GM18951 (cell line): ENCODE results near the gene SMCO2.

Experiments used
- POLR2A ChIP-seq: IDR thresholded peaks from 4 replicates; pipeline ENCODE4 v1.6.1; 2011; ENCODE audit warnings: mild to moderate bottlenecking; ENCODE audit not compliant: insufficient read length, insufficient read depth; ENCODE audit errors: extremely low read depth
- in situ Hi-C: fragments of 300-500 bp; cut with MboI; formaldehyde crosslinking; loops from one replicate; pipeline ENCODE4 v1.12.0; 2022; ENCODE audit warnings: low sequenced_read_pairs, mixed read lengths, inconsistent platforms; ENCODE audit not compliant: unreplicated experiment

Gene SMCO2

DNA sequence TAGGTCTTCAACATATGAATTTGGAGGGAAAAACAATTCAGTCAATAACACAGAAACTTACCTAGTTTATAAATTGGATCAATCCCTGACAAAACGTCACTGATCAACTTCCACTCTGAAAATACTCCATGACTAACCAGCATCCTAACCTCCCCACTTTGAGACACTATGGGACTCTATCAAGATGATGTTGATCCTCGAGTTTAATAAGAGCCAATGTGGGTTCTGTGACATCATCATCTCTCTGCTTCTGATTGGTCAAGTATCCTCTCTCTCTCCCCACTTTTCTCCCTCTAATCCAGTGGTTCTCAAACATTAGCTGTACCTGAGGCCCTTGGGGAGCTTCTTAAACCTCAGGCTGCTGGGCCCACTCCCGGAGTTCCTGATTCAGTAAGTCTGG is at the start of gene SMCO2:
Gene SMCO2, plus strand, starts transcription at position 301 of the 400 bp plus-strand sequence. CDS start 23,896 bp downstream, outside the sequence.
- no peak for TF ChIP-seq POLR2A
- in situ Hi-C loops: no loop called here

DNA sequence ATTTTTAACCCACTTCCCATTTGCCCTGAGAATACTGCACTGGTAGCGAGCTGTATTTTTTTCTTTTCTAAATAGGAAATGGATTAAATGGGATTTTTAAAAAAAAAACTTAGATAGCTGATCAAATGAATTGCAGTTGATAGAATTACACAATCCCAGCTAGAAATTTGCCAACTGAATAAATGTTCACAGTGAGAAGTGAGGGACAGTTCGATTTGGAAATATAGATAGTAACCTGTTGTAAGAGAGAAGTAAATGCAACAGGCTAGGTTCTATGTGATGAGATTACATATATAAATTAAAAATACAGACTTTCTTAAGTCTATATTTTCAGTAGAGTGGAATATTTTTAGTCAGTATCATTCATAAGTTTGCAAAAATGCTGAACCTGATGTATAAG is 48.1 kb upstream of the SMCO2 start:
- in situ Hi-C loops: no loop called here
- TF ChIP-seq POLR2A: no peak

DNA sequence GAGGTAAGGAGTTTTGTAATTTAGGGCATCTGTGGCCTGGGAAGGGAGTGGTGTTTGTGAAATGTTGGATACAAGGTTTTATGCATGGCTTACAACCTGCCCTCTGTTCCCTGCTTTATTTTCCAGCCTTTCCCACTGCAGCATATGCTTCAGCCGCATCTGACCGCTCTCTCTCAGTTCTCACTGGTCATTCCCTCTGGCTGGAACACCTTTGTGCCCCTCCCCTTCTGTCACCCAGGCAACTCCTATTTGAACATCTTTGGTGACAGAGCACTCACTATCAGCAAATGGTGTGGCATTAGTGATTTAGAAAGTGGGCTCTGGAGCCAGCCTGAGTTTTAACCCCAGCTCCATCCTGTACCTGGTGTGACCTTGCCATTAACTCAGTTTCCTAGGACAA is 47.5 kb upstream of the SMCO2 start:
- in situ Hi-C loops: no loop called here

DNA sequence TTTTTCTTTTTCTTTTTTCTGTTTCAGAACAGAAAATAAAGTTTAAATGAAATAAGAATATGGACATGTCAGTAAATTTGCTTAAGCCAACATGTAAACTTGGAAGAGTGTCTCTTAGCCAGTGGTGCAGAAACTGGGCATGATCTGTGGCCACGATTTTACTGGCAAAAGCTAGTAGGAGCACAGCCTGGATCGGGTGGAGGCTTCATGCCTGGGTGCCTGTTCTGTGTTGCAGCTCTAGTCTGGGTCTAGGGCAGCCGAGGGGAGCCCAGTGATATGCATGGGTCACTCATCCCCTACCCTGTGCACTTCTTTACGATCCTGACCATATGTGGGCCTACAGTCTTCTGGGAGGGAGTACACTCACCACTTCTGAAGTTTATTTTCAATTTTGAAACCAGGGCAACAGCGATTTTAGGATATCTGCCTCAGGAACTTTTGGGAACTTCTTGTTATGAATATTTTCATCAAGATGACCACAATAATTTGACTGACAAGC is 45.6 kb upstream of the SMCO2 start:
- no peak for TF ChIP-seq POLR2A
- in situ Hi-C loops: no loop called here

More for the DNA sequence above, 47.5 kb upstream of the SMCO2 start:
- TF ChIP-seq POLR2A: no peak

DNA sequence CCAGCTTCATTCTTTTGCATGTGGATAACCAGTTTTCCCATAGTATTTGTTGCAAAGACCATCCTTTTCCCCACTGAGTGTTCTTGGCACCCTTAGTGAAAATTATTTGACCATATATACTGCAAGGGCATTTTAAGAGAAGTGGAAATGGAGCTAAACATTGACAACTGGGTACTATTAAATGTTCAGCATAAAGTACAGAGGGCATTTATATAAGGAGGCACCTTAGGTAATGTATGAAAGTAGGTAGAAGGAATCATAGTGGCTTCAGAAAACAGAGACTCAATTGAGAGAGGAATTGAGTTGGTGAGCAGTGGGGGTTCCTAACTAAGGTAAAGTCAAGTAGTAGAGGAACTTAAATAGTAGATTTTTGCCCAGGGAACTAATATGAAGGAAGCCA is 34.5 kb upstream of the SMCO2 start:
- in situ Hi-C loops: no loop called here
- TF ChIP-seq POLR2A: no peak

DNA sequence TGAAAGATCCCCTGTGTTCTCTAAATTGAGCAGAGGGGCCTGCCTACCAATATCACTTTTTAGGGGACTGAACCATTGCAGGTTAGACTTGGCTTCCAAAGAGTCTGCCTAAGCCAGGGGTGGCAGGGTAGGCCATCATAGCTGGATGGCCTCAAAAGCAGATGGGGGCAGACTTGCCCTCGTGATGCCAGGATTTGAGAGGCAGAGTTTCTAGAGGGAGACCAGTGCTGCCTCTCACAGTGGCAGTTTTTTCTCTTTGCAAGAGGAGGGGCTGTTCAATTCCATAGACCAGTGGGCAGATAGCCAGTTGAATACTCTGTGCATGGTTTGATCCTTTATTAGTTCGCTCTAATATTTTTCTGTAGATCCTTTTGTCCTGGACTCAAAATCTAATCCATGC is 23.8 kb upstream of the SMCO2 start:
- TF ChIP-seq POLR2A: no peak
- in situ Hi-C loops: loop anchor here (10.0 kb wide), 1 partner anchor 232 kb away; no protein-coding TSS in a partner anchor

DNA sequence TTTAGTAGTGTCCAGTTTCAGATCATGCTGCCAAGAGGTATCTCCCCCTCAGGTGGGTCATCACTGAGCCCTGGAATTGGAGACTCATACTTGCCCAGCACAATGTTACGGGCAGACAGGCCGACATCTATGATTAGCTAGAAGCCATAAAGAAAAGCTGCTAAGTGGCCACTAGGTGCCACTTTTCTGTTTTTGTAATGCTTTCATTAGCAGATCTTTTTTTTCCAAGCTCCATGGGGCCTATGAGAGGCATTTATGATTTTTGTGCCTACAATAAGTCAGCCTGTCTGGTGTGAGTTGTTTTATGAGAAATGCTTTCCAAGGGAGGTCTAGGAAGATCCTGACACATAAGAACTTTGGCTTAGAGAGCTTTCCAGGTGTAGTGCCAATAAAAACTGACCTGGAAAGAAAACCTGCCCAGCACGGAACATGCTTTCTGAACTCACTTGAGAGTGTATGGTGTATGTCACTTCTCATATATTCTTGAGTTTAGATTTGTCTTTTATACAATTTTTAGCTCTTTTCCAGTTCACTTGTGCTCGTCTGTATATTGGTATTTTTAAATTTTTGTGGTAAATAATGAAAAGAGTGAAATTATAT is 21.8 kb upstream of the SMCO2 start:
- in situ Hi-C loops: loop anchor here (10.0 kb wide), 1 partner anchor 230 kb away; no protein-coding TSS in a partner anchor
- TF ChIP-seq POLR2A: no peak

DNA sequence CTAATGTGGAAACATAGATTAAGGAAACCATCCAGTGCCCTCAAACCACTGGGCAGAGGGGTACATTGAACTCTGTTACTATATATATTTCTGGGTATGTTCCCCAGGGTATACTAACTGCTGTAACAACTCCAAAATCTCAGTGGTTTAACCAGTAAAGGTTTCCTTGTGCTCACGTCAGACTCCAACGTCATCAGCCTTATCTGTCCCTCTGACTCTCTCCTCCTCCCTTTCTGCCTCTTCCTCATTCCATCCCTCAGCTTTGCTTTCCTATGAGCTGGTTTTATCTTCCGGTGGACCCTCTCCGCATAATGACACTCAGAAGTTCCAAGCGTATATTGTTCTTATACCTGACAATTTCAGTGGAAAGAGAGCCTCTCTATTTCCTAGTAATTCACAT is 21.2 kb upstream of the SMCO2 start:
- TF ChIP-seq POLR2A: no peak
- in situ Hi-C loops: loop anchor here (10.0 kb wide), 1 partner anchor 229 kb away; no protein-coding TSS in a partner anchor

DNA sequence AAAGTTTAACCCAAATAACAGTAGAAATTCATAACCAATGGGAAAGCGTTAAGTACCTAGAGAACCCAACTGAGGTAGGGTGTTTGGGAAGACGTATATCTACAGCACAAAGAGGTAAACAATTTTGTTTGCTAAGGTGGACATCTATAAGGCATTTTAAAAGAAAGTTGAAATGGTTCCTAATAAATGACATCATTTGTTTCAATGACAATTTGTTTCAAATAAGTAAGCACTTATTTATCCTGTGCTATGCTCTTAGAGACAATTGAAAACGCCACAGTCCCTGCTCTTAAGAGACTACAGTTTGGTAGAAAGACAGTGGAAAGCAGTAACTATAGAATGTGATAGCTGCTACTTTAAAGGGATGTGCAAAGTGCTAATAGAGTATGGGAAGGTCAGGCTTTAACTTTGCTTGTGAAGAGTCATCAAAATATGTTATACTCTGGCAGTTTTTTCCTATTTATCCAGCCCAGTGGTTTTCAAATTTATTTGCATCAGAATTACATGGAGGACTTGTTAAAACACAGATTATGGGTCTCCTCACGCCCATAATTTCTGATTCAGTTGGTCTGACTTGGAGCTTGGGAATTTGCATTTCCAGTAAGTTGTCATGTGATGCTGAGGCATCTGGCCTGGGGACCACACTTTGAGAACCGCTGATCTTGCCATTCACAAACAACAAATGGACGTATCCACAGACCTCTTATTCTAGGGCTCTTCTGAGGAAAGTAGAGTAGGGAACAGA is 19.6 kb upstream of the SMCO2 start:
- TF ChIP-seq POLR2A: no peak
- in situ Hi-C loops: loop anchor here (10.0 kb wide), 1 partner anchor 228 kb away; no protein-coding TSS in a partner anchor

DNA sequence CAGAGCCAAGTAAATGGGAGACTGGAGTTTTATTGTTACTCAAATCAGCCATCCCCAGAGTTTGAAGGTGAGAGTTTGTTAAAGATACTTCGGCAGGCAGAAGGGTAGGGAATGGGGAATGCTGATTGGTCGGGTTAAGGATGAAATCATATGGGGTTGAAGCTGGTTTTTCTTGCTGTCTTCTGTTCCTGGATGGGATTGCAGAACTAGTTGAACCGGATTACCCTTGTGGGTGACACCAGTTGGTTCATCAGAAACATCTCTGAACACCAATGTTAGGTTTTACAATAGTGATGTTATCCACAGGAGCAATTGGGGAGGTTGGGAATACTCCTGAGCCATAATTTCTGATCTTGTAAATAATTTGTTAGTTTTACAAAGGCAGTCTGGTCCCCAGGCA is 18.7 kb upstream of the SMCO2 start:
- in situ Hi-C loops: loop anchor here (10.0 kb wide), 1 partner anchor 227 kb away; no protein-coding TSS in a partner anchor
- no peak for TF ChIP-seq POLR2A

DNA sequence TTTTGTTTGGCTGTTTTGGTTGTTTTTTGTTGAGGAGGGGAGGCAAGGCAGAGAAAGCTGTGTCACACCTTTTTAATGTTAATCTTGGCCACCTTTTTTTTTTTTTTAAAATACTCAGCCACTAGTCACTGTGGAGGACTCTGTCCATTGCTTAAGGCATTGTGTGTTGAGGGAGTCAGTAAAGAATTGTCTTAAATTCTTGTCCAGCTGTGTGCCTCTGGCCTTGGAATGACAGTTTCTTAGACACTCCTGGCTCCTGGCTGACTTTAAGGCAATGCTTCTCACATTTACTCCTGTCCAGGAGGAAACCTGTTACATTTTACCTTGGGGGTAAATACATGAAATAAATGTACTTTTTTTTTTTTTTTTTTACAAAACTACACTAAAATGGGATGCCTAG is 18.1 kb upstream of the SMCO2 start:
- in situ Hi-C loops: loop anchor here (10.0 kb wide), 1 partner anchor 226 kb away; no protein-coding TSS in a partner anchor
- no peak for TF ChIP-seq POLR2A

DNA sequence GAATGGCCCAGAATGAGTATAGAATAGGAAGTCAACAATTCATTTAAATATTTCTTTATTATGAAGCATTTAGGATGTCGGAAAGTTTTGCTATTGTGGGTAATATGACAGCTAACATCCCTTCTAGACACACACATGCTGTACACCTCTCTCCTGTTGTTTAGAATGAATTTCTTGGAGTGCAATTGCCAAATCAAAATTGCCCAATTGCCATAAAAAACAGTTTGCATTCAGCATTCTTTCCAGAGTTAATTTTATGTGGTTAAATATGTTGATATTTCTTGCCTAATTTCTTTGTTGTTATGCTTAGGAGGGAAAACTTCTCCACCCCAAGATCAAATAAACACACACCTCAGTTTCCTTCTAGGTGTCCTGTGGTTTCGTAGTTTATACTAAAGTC is 16.9 kb upstream of the SMCO2 start:
- TF ChIP-seq POLR2A: no peak
- in situ Hi-C loops: loop anchor here (10.0 kb wide), 1 partner anchor 225 kb away; no protein-coding TSS in a partner anchor

DNA sequence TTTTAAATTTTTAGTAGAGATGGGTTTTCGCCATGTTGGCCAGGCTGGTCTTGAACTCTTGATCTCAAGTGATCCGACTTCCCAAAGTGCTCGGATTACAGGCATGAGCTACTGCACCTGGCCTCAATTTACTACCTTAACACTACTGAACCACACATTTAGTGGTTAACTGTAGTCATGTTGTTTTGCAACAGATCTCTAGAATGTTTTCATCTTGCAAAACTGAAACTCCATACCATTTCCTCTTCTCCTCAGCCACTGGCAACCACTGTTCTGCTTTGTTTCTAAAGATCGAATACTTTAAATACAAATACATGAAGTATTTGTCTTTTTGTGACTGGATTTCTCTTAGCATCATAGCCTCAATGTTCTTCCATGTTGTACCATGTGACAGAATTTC is 15.4 kb upstream of the SMCO2 start:
- in situ Hi-C loops: no loop called here
- TF ChIP-seq POLR2A: no peak
